ENCODE results near the gene HTR1B.

DNA sequence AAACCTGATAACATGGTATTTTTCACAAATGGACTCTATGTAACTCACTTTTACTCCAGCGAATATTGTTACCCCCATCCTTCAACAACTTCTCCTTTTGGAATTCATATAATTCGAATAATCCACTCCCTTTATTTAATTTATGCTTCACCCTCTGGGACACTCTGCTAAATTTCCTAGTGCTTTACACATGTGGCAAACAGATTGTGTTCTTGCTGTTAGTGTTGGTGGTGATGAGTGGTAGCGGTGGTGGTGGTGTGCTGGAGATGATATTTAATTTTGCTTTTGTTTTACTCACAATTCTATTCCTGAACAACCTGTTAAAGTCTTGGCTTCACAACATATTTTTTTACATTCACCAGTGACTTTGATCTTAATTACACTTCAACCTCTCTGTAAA, 32.8 kb downstream of the HTR1B start:
- TF ChIP-seq, protein P1, sequence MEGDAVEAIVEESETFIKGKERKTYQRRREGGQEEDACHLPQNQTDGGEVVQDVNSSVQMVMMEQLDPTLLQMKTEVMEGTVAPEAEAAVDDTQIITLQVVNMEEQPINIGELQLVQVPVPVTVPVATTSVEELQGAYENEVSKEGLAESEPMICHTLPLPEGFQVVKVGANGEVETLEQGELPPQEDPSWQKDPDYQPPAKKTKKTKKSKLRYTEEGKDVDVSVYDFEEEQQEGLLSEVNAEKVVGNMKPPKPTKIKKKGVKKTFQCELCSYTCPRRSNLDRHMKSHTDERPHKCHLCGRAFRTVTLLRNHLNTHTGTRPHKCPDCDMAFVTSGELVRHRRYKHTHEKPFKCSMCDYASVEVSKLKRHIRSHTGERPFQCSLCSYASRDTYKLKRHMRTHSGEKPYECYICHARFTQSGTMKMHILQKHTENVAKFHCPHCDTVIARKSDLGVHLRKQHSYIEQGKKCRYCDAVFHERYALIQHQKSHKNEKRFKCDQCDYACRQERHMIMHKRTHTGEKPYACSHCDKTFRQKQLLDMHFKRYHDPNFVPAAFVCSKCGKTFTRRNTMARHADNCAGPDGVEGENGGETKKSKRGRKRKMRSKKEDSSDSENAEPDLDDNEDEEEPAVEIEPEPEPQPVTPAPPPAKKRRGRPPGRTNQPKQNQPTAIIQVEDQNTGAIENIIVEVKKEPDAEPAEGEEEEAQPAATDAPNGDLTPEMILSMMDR (IDR thresholded peaks at IDR 0.05; ENCODE audit: poor library complexity, severe bottlenecking), result no peak
- TF ChIP-seq POLR2AphosphoS5 (IDR thresholded peaks at IDR 0.05) (no peak), RAD21 (conservative IDR thresholded peaks at IDR 0.05) (no peak)
- TF ChIP-seq, protein P2, sequence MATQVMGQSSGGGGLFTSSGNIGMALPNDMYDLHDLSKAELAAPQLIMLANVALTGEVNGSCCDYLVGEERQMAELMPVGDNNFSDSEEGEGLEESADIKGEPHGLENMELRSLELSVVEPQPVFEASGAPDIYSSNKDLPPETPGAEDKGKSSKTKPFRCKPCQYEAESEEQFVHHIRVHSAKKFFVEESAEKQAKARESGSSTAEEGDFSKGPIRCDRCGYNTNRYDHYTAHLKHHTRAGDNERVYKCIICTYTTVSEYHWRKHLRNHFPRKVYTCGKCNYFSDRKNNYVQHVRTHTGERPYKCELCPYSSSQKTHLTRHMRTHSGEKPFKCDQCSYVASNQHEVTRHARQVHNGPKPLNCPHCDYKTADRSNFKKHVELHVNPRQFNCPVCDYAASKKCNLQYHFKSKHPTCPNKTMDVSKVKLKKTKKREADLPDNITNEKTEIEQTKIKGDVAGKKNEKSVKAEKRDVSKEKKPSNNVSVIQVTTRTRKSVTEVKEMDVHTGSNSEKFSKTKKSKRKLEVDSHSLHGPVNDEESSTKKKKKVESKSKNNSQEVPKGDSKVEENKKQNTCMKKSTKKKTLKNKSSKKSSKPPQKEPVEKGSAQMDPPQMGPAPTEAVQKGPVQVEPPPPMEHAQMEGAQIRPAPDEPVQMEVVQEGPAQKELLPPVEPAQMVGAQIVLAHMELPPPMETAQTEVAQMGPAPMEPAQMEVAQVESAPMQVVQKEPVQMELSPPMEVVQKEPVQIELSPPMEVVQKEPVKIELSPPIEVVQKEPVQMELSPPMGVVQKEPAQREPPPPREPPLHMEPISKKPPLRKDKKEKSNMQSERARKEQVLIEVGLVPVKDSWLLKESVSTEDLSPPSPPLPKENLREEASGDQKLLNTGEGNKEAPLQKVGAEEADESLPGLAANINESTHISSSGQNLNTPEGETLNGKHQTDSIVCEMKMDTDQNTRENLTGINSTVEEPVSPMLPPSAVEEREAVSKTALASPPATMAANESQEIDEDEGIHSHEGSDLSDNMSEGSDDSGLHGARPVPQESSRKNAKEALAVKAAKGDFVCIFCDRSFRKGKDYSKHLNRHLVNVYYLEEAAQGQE (IDR thresholded peaks at IDR 0.05; ENCODE audit: borderline replicate concordance), result no peak
